Measurements from ENCODE around the gene INPP4A. TPM values are rescaled to one million over a fixed set of nuclear protein-coding genes. Genes with fewer than 3 reads are reported as not detected.

INPP4A gene
- total and polyA plus RNA-seq, 2 of the 13 experiments (the other 11 are each of a cell fraction or from before 2014, with no cell fraction given), result 10.1 to 10.9 TPM

GRCh38 chr2:98508709-98509066 is 64.0 kb downstream of the INPP4A start:
- ATAC-seq, result no peak
- H3K27me3 ChIP-seq (ENCODE audit: control insufficient read depth in 1 of 2, insufficient read depth in 2 of 2, low read length in 2 of 2), result no peaks in the 10 kb centered on the region
- H3K4me3 ChIP-seq (replicated peaks in 1 of 3; ENCODE audit: insufficient read depth in 1 of 3, low read depth in 2 of 3, low read length in 3 of 3), result no peak overlapping the region
- no peak overlapping the region for H3K4me2 ChIP-seq (ENCODE audit: low read depth, low read length)
- no peak overlapping the region for H3K27ac ChIP-seq (ENCODE audit: extremely low read length, insufficient read depth, low read length)
- H3K79me2 ChIP-seq (ENCODE audit: insufficient read depth, low read length), result no peaks in the 10 kb centered on the region
- peaks cover 0 to 1% of the 10 kb centered on the region in 2 experiments; a peak in 2 of 5 replicates for H3K36me3 ChIP-seq (replicated peaks in 1 of 2; ENCODE audit: control insufficient read depth in 1 of 2, insufficient read depth in 2 of 2, low read length in 2 of 2)
- H2AFZ ChIP-seq (ENCODE audit: low read length), result no peak overlapping the region
- no peak for DNase-seq (ENCODE audit: low spot score)
- peak; percentile 83; the same call in 1 of the 2 replicates for TF ChIP-seq ZBTB33 (CRISPR knock-in tag; IDR thresholded peaks at IDR 0.05)
- TF ChIP-seq GPN1 (CRISPR knock-in tag; IDR thresholded peaks at IDR 0.05; ENCODE audit: borderline replicate concordance), result no peak
- TF ChIP-seq CEBPB (IDR thresholded peaks at IDR 0.05; ENCODE audit: borderline replicate concordance, low read depth, low read length), result peak; percentile 55; the same call in 1 of the 2 replicates
- no peak for TF ChIP-seq BATF2 (CRISPR knock-in tag; IDR thresholded peaks at IDR 0.05)
- no peak for TF ChIP-seq GMEB2 (CRISPR knock-in tag; IDR thresholded peaks at IDR 0.05; ENCODE audit: low read depth)
- no TSS peak for BruUV-seq (replicated peaks)
- FAIRE-seq, result no peak
- POLR2A ChIA-PET, result no interaction called here
- 90% methylated on average over 9 of the region's 9 CpGs for WGBS (ENCODE audit: low lambda C conversion rate)
- CTCF ChIA-PET (ENCODE audit: low intra/inter-chr PET ratio, low total read pairs), result no interaction called here
- no peaks in the 10 kb centered on the region for H4K20me1 ChIP-seq (ENCODE audit: insufficient read depth, low read length)
- H3K9ac ChIP-seq (ENCODE audit: insufficient read depth, low read depth, low read length), result no peak overlapping the region
- intact Hi-C loops (cut with micrococcal nuclease; ENCODE audit: unreplicated experiment), result no loop called here
- no peaks in the 10 kb centered on the region for H3K4me1 ChIP-seq (ENCODE audit: insufficient read depth, low read length)
- in situ Hi-C loops (cut with HindIII; ENCODE audit: extremely low pct_ligation_motif_present, low pct_unique_long_range_greater_than_20kb), result no loop called here
- H3K9me3 ChIP-seq (ENCODE audit: low read length), result no peaks in the 10 kb centered on the region
